Liver (tissue), 9 donors: ENCODE measurements around the gene MAP1LC3B2. TPM values are rescaled to one million over a fixed set of nuclear protein-coding genes. Genes with fewer than 3 reads are reported as not detected.
"Not testable (repeated sequence)": the region's sequence is repeated elsewhere in the genome, so short reads cannot be mapped to it uniquely, and the experiment has no call there.

Experiments
- DNase-seq: peaks from one replicate; pipeline ENCODE4 v3.0.0-alpha.2; 2017; ENCODE audit warnings: low spot score
- H3K27ac ChIP-seq, 2 donors: one replicate each; pipeline ENCODE4 v1.7.0; 2013; ENCODE audit warnings: inconsistent platforms in 2 of 2, low read length in 2 of 2, control low read depth in 1 of 2, low read depth in 1 of 2, mild to moderate bottlenecking in 1 of 2
- H3K27me3 ChIP-seq, 4 donors: one replicate each; pipeline versions ENCODE4 v1.6.1 to v1.7.0; 2013; ENCODE audit warnings: low read length in 3 of 4, inconsistent platforms in 1 of 4, mild to moderate bottlenecking in 1 of 4, moderate library complexity in 1 of 4; ENCODE audit not compliant: control insufficient read depth in 4 of 4, insufficient read depth in 4 of 4
- H3K36me3 ChIP-seq, 4 donors: one replicate each; pipeline versions ENCODE4 v1.6.1 to v1.7.0; 2013; ENCODE audit warnings: low read length in 3 of 4, mild to moderate bottlenecking in 3 of 4, low read depth in 1 of 4, moderate library complexity in 1 of 4; ENCODE audit not compliant: control insufficient read depth in 4 of 4, insufficient read depth in 3 of 4
- H3K4me1 ChIP-seq, 4 donors: one replicate each; pipeline versions ENCODE4 v1.6.1 to v1.7.0; 2013; ENCODE audit warnings: low read length in 3 of 4, mild to moderate bottlenecking in 3 of 4, moderate library complexity in 1 of 4; ENCODE audit not compliant: control insufficient read depth in 4 of 4, insufficient read depth in 4 of 4
- H3K4me3 ChIP-seq, 3 donors: one replicate each; pipeline versions ENCODE4 v1.6.1 to v1.7.0; 2013; ENCODE audit warnings: low read length in 3 of 3, control low read depth in 1 of 3, low read depth in 1 of 3, mild to moderate bottlenecking in 1 of 3
- H3K9ac ChIP-seq, 2 donors: one replicate each; pipeline ENCODE4 v1.7.0; 2013; ENCODE audit warnings: low read length in 2 of 2, mild to moderate bottlenecking in 2 of 2, moderate library complexity in 2 of 2, control low read depth in 1 of 2, low read depth in 1 of 2
- H3K9me3 ChIP-seq, 4 donors: one replicate each; pipeline versions ENCODE4 v1.6.1 to v1.7.0; 2013; ENCODE audit warnings: low read length in 3 of 4; ENCODE audit not compliant: control insufficient read depth in 4 of 4
- ATF3 ChIP-seq: IDR thresholded peaks from 2 replicates; pipeline ENCODE4 v1.6.1; 2016; ENCODE audit warnings: antibody characterized with exemption
- CTCF ChIP-seq: fragments of 150-350 bp; IDR thresholded peaks from 2 replicates; pipeline ENCODE4 v1.5.1; 2017; ENCODE audit warnings: improper control_type of control experiment, low read depth, low read length; ENCODE audit not compliant: missing input control
- FOXA1 ChIP-seq: IDR thresholded peaks from 2 replicates; pipeline ENCODE4 v1.6.1; 2016; ENCODE audit warnings: antibody characterized with exemption
- FOXA2 ChIP-seq: IDR thresholded peaks from 2 replicates; pipeline ENCODE4 v1.6.1; 2016; ENCODE audit warnings: antibody characterized with exemption
- GABPA ChIP-seq, 2 donors: IDR thresholded peaks in 1 of 2; conservative IDR thresholded peaks in 1 of 2; 2 replicates each; pipeline ENCODE4 v1.6.1; 2016; ENCODE audit warnings: antibody characterized with exemption in 2 of 2, mild to moderate bottlenecking in 1 of 2, moderate library complexity in 1 of 2
- HNF4A ChIP-seq, 2 donors: conservative IDR thresholded peaks; 2 replicates each; pipeline ENCODE4 v1.6.1; 2016; ENCODE audit warnings: antibody characterized with exemption in 2 of 2, mild to moderate bottlenecking in 2 of 2
- JUND ChIP-seq, 2 donors: IDR thresholded peaks; 2 replicates each; pipeline ENCODE4 v1.6.1; 2016; ENCODE audit warnings: antibody characterized with exemption in 2 of 2
- NR2F2 ChIP-seq: IDR thresholded peaks from 2 replicates; pipeline ENCODE4 v1.6.1; 2016; ENCODE audit warnings: antibody characterized with exemption
- RAD21 ChIP-seq, 2 donors: IDR thresholded peaks; 2 replicates each; pipeline ENCODE4 v1.6.1; 2016; ENCODE audit warnings: antibody characterized with exemption in 2 of 2, mild to moderate bottlenecking in 2 of 2
- REST ChIP-seq: IDR thresholded peaks from 2 replicates; pipeline ENCODE4 v1.6.1; 2016; ENCODE audit warnings: antibody characterized with exemption, mild to moderate bottlenecking
- RXRA ChIP-seq, 2 donors: IDR thresholded peaks; 2 replicates each; pipeline ENCODE4 v1.6.1; 2017 to 2018; ENCODE audit warnings: antibody characterized with exemption in 2 of 2, mild to moderate bottlenecking in 1 of 2
- TAF1 ChIP-seq: conservative IDR thresholded peaks from 2 replicates; pipeline ENCODE4 v1.6.1; 2016; ENCODE audit warnings: antibody characterized with exemption, mild to moderate bottlenecking
- YY1 ChIP-seq: IDR thresholded peaks from 2 replicates; pipeline ENCODE4 v1.6.1; 2016; ENCODE audit warnings: antibody characterized with exemption, mild to moderate bottlenecking
- ZBTB33 ChIP-seq: IDR thresholded peaks from 2 replicates; pipeline ENCODE4 v1.6.1; 2016; ENCODE audit warnings: antibody characterized with exemption
- WGBS: extraction: QIAGEN DNeasy Blood & Tissue Kit; methylation state at CpG from one replicate; pipeline ENCODE4 v1.1.7; 2013; 5-methylcytosine and 5-hydroxymethylcytosine counted together
- polyA plus RNA-seq, 2 donors: library from polyadenylated mRNA; stranded (reverse) in 1 of 2; unstranded in 1 of 2; fragments of 200-250 nt in 1 of 2; fragments of >200 nt in 1 of 2; fragmentation: Nextera tagmentation in 1 of 2; extraction: Ambion mirVana in 1 of 2; gene quantifications; one replicate each; pipeline versions ENCODE4 v1.2.1 to v1.2.3, GENCODE V29; 2013 to 2015
- total RNA-seq, 2 donors: library from RNA; depleted of rRNA; stranded (reverse); fragments of >200 nt; gene quantifications; one replicate each; pipeline ENCODE4 v1.2.3, GENCODE V29; 2014
- donor health status: healthy.
- donor health status: healthy.
- donor health status: healthy.
- donor health status: healthy.
- donor health status: healthy.

The MAP1LC3B2 gene
- total and polyA plus RNA-seq, 4 donors = 1.3 to 7.7 TPM; not detected in 2

GRCh38 chr12:116563262-116563661, 4.1 kb downstream of the MAP1LC3B2 start:
- Histone ChIP-seq H3K4me3 (no peak overlapping the region), H3K9ac (no peak overlapping the region), H3K36me3 (no peaks in the 10 kb centered on the region), H3K9me3 (peaks cover 0 to 1% (median 0%) of the 10 kb centered on the region in 4 donors), H3K27ac (no peak overlapping the region), H3K4me1 (no peaks in the 10 kb centered on the region), H3K27me3 (no peaks in the 10 kb centered on the region)
- WGBS = 97% methylated on average over 1 of the region's 1 CpG
- TF ChIP-seq ATF3 = no peak
- no peak for TF ChIP-seq FOXA2
- no peak for TF ChIP-seq REST
- no peak for TF ChIP-seq TAF1
- TF ChIP-seq RXRA (IDR thresholded peaks at IDR 0.05) = no peak
- no peak for DNase-seq

- Histone ChIP-seq H3K27ac (no peak overlapping the region), H3K4me3 (no peak overlapping the region), H3K27me3 (no peaks in the 10 kb centered on the region), H3K4me1 (no peaks in the 10 kb centered on the region), H3K36me3 (no peaks in the 10 kb centered on the region), H3K9ac (no peak overlapping the region), H3K9me3 (peaks cover 0 to 1% (median 0%) of the 10 kb centered on the region in 4 donors)
- no peak for DNase-seq
- TF ChIP-seq NR2F2 (no peak), REST (no peak), YY1 (no peak), TAF1 (no peak), JUND (IDR thresholded peaks at IDR 0.05) (no peak), FOXA1 (no peak), RAD21 (IDR thresholded peaks at IDR 0.05) (no peak), ATF3 (no peak), GABPA (IDR thresholded peaks at IDR 0.05 in 1 of 2, conservative IDR thresholded peaks at IDR 0.05 in 1 of 2) (no peak), RXRA (IDR thresholded peaks at IDR 0.05) (no peak), ZBTB33 (no peak), CTCF (no peak), HNF4A (conservative IDR thresholded peaks at IDR 0.05) (no peak)
Observed at GRCh38 chr12:116564080-116564479, 4.9 kb downstream of the MAP1LC3B2 start.

GRCh38 chr12:116565221-116565620, 6.0 kb downstream of the MAP1LC3B2 start:
- H3K4me1 ChIP-seq, H3K9ac ChIP-seq, H3K9me3 ChIP-seq, H3K27me3 ChIP-seq, H3K27ac ChIP-seq, H3K4me3 ChIP-seq, DNase-seq, H3K36me3 ChIP-seq: not testable (repeated sequence)
- WGBS = 93% methylated on average over 7 of the region's 7 CpGs
